GM12892 (cell line): ENCODE measurements around the gene FERMT3.

Experiments
- POLR2A ChIP-seq: IDR thresholded peaks from 2 replicates; pipeline ENCODE4 v1.6.1; 2011; ENCODE audit warnings: low read depth, low read length, control low read depth
- POLR2AphosphoS5 ChIP-seq: IDR thresholded peaks from 2 replicates; pipeline ENCODE4 v1.6.1; 2011; ENCODE audit warnings: low read depth, low read length, control low read depth
- TAF1 ChIP-seq: IDR thresholded peaks from 2 replicates; pipeline ENCODE4 v1.6.1; 2011; ENCODE audit warnings: low read depth, mild to moderate bottlenecking, control low read depth, low read length, borderline replicate concordance

DNA sequence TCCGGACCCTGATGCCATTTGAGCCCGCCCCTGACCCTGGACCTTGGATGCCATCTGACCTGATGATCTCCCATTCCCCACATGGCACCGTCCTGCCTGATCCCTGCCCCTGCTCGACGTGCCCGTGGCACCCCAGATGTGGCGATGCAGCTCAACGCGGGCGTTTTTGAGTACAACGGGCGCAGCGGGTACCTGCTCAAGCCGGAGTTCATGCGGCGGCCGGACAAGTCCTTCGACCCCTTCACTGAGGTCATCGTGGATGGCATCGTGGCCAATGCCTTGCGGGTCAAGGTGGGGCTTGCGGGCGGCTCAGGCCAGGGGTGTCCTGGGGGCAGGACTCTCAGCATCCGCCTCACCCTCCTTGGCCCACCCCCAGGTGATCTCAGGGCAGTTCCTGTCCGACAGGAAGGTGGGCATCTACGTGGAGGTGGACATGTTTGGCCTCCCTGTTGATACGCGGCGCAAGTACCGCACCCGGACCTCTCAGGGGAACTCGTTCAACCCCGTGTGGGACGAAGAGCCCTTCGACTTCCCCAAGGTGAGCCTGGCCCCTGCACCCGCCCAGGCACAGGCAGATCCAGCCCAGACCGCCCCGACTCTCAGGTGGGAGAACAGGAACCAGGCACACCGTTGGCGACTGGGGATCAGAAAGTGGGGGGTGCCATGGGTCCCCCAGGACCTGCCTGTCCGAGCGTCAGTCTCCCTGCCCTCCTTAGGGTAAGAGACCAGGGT lies 55.9 kb downstream of the FERMT3 start:
- no peak for TF ChIP-seq POLR2A
- TF ChIP-seq POLR2AphosphoS5, result no peak
- TF ChIP-seq TAF1, result no peak
